ENCODE results near the gene SSBP3.
A peak's percentile ranks its signal among the peaks of the same experiment; 100 is the strongest.

SSBP3 gene

DNA sequence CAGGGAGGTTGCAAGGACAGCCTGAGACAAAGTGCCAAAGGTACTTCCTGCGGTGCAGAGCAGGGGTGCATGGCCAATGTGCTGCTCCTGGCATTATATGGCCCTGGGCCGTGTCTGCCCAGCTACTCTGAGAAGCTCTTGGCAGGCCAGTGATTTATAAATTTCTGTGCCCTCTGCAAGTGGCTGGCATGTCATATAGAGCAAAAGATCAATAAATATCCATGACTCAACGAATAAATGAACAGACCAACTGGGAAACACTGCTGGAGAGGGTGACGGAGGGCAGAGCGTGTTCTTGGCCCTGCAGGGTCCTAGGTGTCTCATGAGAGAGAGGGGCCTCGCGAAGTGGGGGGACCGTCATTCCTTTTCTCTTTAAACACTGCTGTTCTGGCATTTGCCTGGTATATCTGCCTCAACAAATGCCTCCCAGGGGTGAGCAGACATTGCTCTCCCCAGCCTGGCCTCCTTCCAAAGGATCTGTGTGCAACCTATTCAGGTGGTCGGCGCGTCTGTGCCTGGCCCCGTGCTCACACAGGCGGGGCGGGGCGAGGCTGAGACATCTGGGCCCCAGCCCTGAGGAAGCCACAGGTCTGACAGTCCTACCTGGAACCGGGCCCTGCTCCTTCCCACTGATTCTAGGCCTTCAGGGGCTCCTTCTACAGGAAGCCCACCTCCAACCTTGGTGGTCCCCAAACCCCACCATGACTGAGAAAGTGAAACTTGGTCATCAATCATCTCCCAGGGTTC lies 123.9 kb downstream of the SSBP3 start:
- Histone ChIP-seq H4K8ac (ENCODE audit: low read length) (no peak overlapping the region), H2AFZ (ENCODE audit: low read depth, low read length) (no peak overlapping the region), H3K36me3 (ENCODE audit: control insufficient read depth in 1 of 2, insufficient read depth in 2 of 2, low read depth in 1 of 2, low read length in 2 of 2) (peaks cover 17 to 23% of the 10 kb centered on the region in 2 experiments), H2BK12ac (ENCODE audit: low read length in 2 of 2) (no peak overlapping the region), H3K23ac (ENCODE audit: low read length in 2 of 2) (peak overlapping the region in 1 of 2 experiments; percentile 62), H3K18ac (ENCODE audit: low read depth in 1 of 2, low read length in 2 of 2) (peak overlapping the region in 1 of 2 experiments; percentile 42), H2BK5ac (ENCODE audit: low read depth, low read length, poor library complexity, severe bottlenecking) (no peak overlapping the region), H3K4me1 (ENCODE audit: control insufficient read depth, insufficient read depth, low read depth, low read length) (peaks cover 29% of the 10 kb centered on the region), H3K79me1 (replicated peaks; ENCODE audit: low read length, poor library complexity, severe bottlenecking) (peaks cover 35% of the 10 kb centered on the region), H3K27ac (ENCODE audit: low read length, poor library complexity, severe bottlenecking) (no peak overlapping the region), H3K9me3 (ENCODE audit: control insufficient read depth, low read length) (no peaks in the 10 kb centered on the region), H2AK5ac (ENCODE audit: low read length, severe bottlenecking) (no peak overlapping the region), H2BK120ac (ENCODE audit: low read depth, low read length) (no peak overlapping the region), H3K4me3 (ENCODE audit: insufficient read depth in 1 of 2, low read depth in 1 of 2, low read length in 2 of 2) (no peak overlapping the region), H3K4ac (ENCODE audit: low read depth in 1 of 2, low read length in 2 of 2) (no peak overlapping the region), H3K27me3 (ENCODE audit: control insufficient read depth in 1 of 2, insufficient read depth in 1 of 2, low read length in 2 of 2) (no peaks in the 10 kb centered on the region), H2BK15ac (ENCODE audit: low read depth, poor library complexity, severe bottlenecking) (no peak overlapping the region), H3K14ac (ENCODE audit: low read length in 2 of 2) (peak overlapping the region in 1 of 2 experiments; percentile 53), H3K4me2 (ENCODE audit: low read length, poor library complexity, severe bottlenecking) (no peak overlapping the region), H3K9ac (ENCODE audit: low read length) (no peak overlapping the region), H4K91ac (ENCODE audit: low read length) (no peak overlapping the region)
- WGBS = 97% methylated on average over 16 of the region's 16 CpGs
- DNase-seq = no peak

DNA sequence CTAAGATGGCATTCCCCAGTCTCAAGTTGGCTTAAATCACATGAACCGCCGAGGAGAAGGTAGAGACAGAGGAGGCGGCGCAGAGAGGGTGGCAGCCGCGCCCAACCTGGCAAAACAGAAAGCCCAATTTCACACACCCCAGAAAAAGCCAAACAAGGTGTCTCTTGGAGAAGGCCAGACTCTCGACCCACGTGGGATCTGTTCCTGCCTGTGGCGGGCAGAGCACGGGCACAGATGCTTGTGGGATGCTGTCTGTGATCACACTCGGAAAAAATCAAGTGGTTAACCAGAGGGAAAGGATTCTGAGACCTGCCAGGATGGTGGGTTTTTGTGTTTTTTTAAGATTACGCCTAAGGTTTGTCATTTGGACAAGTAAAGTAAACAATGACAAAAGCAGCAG lies 125.5 kb downstream of the SSBP3 start:
- Histone ChIP-seq H2BK5ac (ENCODE audit: low read depth, low read length, poor library complexity, severe bottlenecking) (no peak overlapping the region), H3K4ac (ENCODE audit: low read depth in 1 of 2, low read length in 2 of 2) (no peak overlapping the region), H3K9me3 (ENCODE audit: control insufficient read depth, low read length) (no peaks in the 10 kb centered on the region), H3K36me3 (ENCODE audit: control insufficient read depth in 1 of 2, insufficient read depth in 2 of 2, low read depth in 1 of 2, low read length in 2 of 2) (peaks cover 22 to 23% of the 10 kb centered on the region in 2 experiments), H2BK120ac (ENCODE audit: low read depth, low read length) (no peak overlapping the region), H3K79me1 (replicated peaks; ENCODE audit: low read length, poor library complexity, severe bottlenecking) (peaks cover 29% of the 10 kb centered on the region), H3K27me3 (ENCODE audit: control insufficient read depth in 1 of 2, insufficient read depth in 1 of 2, low read length in 2 of 2) (no peaks in the 10 kb centered on the region), H3K4me2 (ENCODE audit: low read length, poor library complexity, severe bottlenecking) (no peak overlapping the region), H2AFZ (ENCODE audit: low read depth, low read length) (no peak overlapping the region), H4K91ac (ENCODE audit: low read length) (no peak overlapping the region), H3K18ac (ENCODE audit: low read depth in 1 of 2, low read length in 2 of 2) (no peak overlapping the region), H3K9ac (ENCODE audit: low read length) (no peak overlapping the region), H3K23ac (ENCODE audit: low read length in 2 of 2) (no peak overlapping the region), H2AK5ac (ENCODE audit: low read length, severe bottlenecking) (peak overlapping the region; percentile 29), H3K14ac (ENCODE audit: low read length in 2 of 2) (no peak overlapping the region), H2BK15ac (ENCODE audit: low read depth, poor library complexity, severe bottlenecking) (no peak overlapping the region), H3K27ac (ENCODE audit: low read length, poor library complexity, severe bottlenecking) (no peak overlapping the region), H2BK12ac (ENCODE audit: low read length in 2 of 2) (peak overlapping the region in 1 of 2 experiments; percentile 56), H3K4me3 (ENCODE audit: insufficient read depth in 1 of 2, low read depth in 1 of 2, low read length in 2 of 2) (no peak overlapping the region), H4K8ac (ENCODE audit: low read length) (no peak overlapping the region), H3K4me1 (ENCODE audit: control insufficient read depth, insufficient read depth, low read depth, low read length) (peaks cover 30% of the 10 kb centered on the region)
- WGBS = 77% methylated on average over 10 of the region's 12 CpGs
- DNase-seq = peak; percentile 85

DNA sequence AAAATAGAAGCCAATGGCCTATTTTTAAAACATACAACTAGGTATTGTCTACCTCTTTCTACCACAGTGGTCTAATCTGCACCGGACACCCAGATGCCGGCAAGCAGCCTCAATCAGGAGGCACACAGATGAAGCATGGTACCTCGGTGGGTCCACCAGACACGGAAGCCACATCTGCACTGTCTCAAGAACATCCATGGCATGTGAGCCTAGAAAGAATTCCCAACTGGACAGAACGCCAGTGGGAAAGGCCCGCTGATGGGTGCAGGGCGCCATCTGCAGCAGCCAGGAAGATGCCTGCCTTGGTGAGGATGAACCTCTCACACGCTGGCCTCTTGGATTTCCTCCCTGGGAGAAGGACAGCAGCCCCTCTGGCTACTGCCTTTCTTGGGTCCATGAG lies 126.7 kb downstream of the SSBP3 start:
- H3K4me1 ChIP-seq (ENCODE audit: control insufficient read depth, insufficient read depth, low read depth, low read length) = peaks cover 40% of the 10 kb centered on the region
- peaks cover 22 to 23% of the 10 kb centered on the region in 2 experiments for H3K36me3 ChIP-seq (ENCODE audit: control insufficient read depth in 1 of 2, insufficient read depth in 2 of 2, low read depth in 1 of 2, low read length in 2 of 2)
- H4K8ac ChIP-seq (ENCODE audit: low read length) = no peak overlapping the region
- H3K4me2 ChIP-seq (ENCODE audit: low read length, poor library complexity, severe bottlenecking) = no peak overlapping the region
- H3K18ac ChIP-seq (ENCODE audit: low read depth in 1 of 2, low read length in 2 of 2) = peak overlapping the region in 1 of 2 experiments; percentile 37
- H3K9me3 ChIP-seq (ENCODE audit: control insufficient read depth, low read length) = no peaks in the 10 kb centered on the region
- DNase-seq = no peak
- H3K14ac ChIP-seq (ENCODE audit: low read length in 2 of 2) = no peak overlapping the region
- no peaks in the 10 kb centered on the region for H3K27me3 ChIP-seq (ENCODE audit: control insufficient read depth in 1 of 2, insufficient read depth in 1 of 2, low read length in 2 of 2)
- H3K4me3 ChIP-seq (ENCODE audit: insufficient read depth in 1 of 2, low read depth in 1 of 2, low read length in 2 of 2) = no peak overlapping the region
- no peak overlapping the region for H3K4ac ChIP-seq (ENCODE audit: low read depth in 1 of 2, low read length in 2 of 2)
- H2BK5ac ChIP-seq (ENCODE audit: low read depth, low read length, poor library complexity, severe bottlenecking) = no peak overlapping the region
- no peak overlapping the region for H4K91ac ChIP-seq (ENCODE audit: low read length)
- peaks cover 37% of the 10 kb centered on the region for H3K79me1 ChIP-seq (replicated peaks; ENCODE audit: low read length, poor library complexity, severe bottlenecking)
- no peak overlapping the region for H2AFZ ChIP-seq (ENCODE audit: low read depth, low read length)
- H3K9ac ChIP-seq (ENCODE audit: low read length) = no peak overlapping the region
- H2BK120ac ChIP-seq (ENCODE audit: low read depth, low read length) = no peak overlapping the region
- H3K23ac ChIP-seq (ENCODE audit: low read length in 2 of 2) = no peak overlapping the region
- H2AK5ac ChIP-seq (ENCODE audit: low read length, severe bottlenecking) = no peak overlapping the region
- H2BK15ac ChIP-seq (ENCODE audit: low read depth, poor library complexity, severe bottlenecking) = no peak overlapping the region
- peak overlapping the region in 1 of 2 experiments; percentile 29 for H2BK12ac ChIP-seq (ENCODE audit: low read length in 2 of 2)
- WGBS = 97% methylated on average over 8 of the region's 8 CpGs
- no peak overlapping the region for H3K27ac ChIP-seq (ENCODE audit: low read length, poor library complexity, severe bottlenecking)

DNA sequence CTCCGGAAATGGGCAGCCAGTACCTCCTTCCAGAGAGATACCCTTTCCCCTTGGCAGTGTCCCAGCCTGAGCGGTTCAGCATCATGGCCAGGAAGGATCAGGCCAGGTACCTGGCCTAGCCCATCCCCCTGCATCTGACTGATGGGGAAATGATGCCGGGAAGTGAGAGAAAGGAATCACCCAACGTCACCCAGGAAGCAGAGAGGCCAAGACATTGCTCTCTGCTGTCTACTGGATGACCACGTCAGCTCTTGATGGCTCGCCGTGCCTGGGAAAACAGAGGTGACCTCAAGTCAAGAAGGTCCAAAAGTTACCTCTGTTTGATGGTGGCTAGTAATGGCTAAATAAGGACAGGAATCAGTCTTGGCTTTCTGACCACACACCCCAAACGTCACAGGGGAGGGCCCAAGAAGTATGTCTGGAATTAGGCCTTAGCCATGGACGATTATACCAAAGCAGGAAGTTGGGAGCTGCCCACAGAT lies 127.2 kb downstream of the SSBP3 start:
- H3K23ac ChIP-seq (ENCODE audit: low read length in 2 of 2) = no peak overlapping the region
- no peak overlapping the region for H3K4me2 ChIP-seq (ENCODE audit: low read length, poor library complexity, severe bottlenecking)
- peak overlapping the region in 1 of 2 experiments; percentile 6 for H3K14ac ChIP-seq (ENCODE audit: low read length in 2 of 2)
- H2BK5ac ChIP-seq (ENCODE audit: low read depth, low read length, poor library complexity, severe bottlenecking) = peak overlapping the region; percentile 58
- H3K27me3 ChIP-seq (ENCODE audit: control insufficient read depth in 1 of 2, insufficient read depth in 1 of 2, low read length in 2 of 2) = no peaks in the 10 kb centered on the region
- H4K91ac ChIP-seq (ENCODE audit: low read length) = peak overlapping the region; percentile 76
- H3K36me3 ChIP-seq (ENCODE audit: control insufficient read depth in 1 of 2, insufficient read depth in 2 of 2, low read depth in 1 of 2, low read length in 2 of 2) = peaks cover 22 to 23% of the 10 kb centered on the region in 2 experiments
- H4K8ac ChIP-seq (ENCODE audit: low read length) = peak overlapping the region; percentile 46
- no peak overlapping the region for H3K27ac ChIP-seq (ENCODE audit: low read length, poor library complexity, severe bottlenecking)
- H3K79me1 ChIP-seq (replicated peaks; ENCODE audit: low read length, poor library complexity, severe bottlenecking) = peaks cover 38% of the 10 kb centered on the region
- H2BK15ac ChIP-seq (ENCODE audit: low read depth, poor library complexity, severe bottlenecking) = no peak overlapping the region
- H2AFZ ChIP-seq (ENCODE audit: low read depth, low read length) = no peak overlapping the region
- H3K4me3 ChIP-seq (ENCODE audit: insufficient read depth in 1 of 2, low read depth in 1 of 2, low read length in 2 of 2) = no peak overlapping the region
- no peak overlapping the region for H2BK120ac ChIP-seq (ENCODE audit: low read depth, low read length)
- H3K9ac ChIP-seq (ENCODE audit: low read length) = no peak overlapping the region
- H2BK12ac ChIP-seq (ENCODE audit: low read length in 2 of 2) = peak overlapping the region in 1 of 2 experiments; percentile 69
- H3K9me3 ChIP-seq (ENCODE audit: control insufficient read depth, low read length) = no peaks in the 10 kb centered on the region
- WGBS = 77% methylated on average over 9 of the region's 9 CpGs
- H3K4me1 ChIP-seq (ENCODE audit: control insufficient read depth, insufficient read depth, low read depth, low read length) = peaks cover 44% of the 10 kb centered on the region
- H3K18ac ChIP-seq (ENCODE audit: low read depth in 1 of 2, low read length in 2 of 2) = no peak overlapping the region
- no peak overlapping the region for H3K4ac ChIP-seq (ENCODE audit: low read depth in 1 of 2, low read length in 2 of 2)
- H2AK5ac ChIP-seq (ENCODE audit: low read length, severe bottlenecking) = peak overlapping the region; percentile 21
- DNase-seq = peak; percentile 56

Data from mesenchymal stem cell (in vitro differentiated cells and primary cell).